HG02642 (cell line): ENCODE measurements around the gene CD8B.

Experiments used
- ATAC-seq: cut with Tn5 transposase; IDR thresholded peaks from one replicate; pipeline ENCODE4 v1.9.1; 2021; ENCODE audit warnings: mild to moderate bottlenecking; ENCODE audit not compliant: unreplicated experiment, poor library complexity

CD8B gene

DNA sequence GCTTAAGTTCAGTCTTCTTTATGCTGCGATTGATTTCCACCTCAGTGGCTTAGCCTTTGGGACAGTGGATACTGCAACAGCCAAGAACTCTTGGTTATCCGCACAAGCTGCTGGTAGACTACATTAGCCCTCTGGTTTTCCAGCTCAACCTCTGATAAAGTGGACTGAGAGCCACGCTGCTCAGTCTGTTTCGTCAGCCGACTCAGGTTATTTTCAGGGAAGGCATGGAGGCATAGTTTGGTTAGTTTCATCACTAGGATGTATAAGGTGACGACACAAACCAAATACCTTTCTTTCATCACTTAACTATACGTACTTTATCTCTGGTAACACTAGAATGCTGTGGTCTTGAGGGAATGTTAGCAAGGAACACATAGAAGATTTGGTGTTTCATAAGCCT lies 85.2 kb downstream of the CD8B start:
- no peak for ATAC-seq

GRCh38 chr2:86775338-86775737 lies 86.3 kb downstream of the CD8B start:
- no peak for ATAC-seq

DNA sequence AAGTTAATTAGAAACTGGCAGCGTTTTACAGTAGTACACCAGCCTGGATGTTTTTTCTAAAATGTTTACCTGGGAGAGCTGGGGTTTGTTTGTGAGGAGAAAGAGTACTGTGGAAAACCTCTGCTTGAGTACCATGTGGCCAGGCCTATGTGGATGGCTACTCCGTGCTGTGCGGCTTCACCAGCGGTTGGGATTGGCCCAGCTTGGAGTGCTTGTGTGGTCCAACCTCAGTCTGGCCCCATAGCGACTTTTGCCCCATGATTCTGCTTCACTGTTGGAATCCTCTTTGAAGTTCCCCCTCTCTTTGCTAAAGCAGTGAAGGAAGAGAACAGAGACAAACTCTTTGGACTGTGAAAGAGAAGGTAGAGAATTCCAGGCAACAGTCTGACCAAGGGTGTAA lies 86.8 kb downstream of the CD8B start:
- ATAC-seq, result no peak

GRCh38 chr2:86772611-86773010 lies 89.1 kb downstream of the CD8B start:
- ATAC-seq, result no peak

DNA sequence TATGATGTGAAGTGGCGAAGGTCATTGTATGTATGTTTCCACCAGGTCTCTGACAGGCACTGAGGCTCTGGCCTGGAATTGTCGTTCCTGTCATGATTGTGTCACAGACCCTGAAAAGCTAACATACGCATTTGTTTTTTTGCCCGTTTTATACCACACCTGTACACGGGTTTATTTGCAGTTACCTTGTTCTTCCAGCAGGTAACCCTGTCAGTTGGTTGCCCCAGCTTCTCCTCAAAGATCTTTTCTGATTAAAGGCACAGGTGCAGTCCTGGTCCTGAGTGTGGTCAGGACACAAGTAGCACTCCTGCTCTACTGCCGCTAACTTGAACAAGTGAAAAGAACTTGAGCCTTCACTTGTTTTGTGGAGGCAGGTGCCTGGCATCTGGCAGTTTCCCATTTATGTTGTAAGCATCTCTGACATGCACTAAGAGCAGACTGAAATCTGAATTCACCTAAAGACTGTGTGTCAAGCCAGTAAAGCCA lies 90.8 kb downstream of the CD8B start:
- ATAC-seq, result no peak

GRCh38 chr2:86769838-86770237 lies 91.8 kb downstream of the CD8B start:
- no peak for ATAC-seq

DNA sequence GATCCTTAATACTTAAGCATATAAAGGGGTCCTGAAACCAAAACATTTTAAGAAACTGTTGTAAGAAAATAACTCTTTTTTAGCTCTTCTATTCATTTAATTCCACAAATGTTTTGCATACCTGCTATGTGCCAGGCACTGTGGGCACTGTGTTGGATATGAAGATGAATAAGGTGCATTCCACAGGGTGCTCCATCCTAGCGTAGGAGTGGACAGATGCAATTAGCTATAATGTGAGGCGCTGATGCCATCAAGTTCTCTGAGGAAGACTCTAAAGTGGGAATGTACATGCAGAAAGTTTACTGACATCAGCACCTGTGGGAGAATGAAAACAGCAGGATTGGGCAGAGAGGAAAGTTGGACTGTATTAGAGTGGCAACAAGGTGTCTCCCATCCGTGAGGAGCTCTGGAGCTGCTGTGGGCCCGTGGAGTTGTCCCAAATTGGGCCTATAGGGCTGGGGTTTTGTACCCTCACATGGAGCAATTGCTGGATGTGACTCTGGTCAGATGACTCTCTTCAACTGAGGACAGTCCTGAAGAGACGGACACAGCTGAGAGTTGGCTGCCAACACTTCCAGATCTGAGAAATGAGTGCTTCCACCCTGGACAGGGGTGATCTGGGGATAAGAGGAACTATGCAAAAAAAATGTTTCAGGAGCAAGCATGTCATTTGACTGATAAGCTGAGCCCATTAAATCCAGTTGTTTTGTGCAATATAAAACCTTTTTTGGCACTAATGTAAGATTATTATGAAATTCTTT lies 93.3 kb downstream of the CD8B start:
- no peak for ATAC-seq
